COLO668 (cell line): ENCODE measurements around the gene BRICD5.

Source experiments
- DNase-seq: peaks from one replicate; lab custom pipeline; 2025; ENCODE audit not compliant: unreplicated experiment; lab: John Stamatoyannopoulos, UW

BRICD5 gene

DNA sequence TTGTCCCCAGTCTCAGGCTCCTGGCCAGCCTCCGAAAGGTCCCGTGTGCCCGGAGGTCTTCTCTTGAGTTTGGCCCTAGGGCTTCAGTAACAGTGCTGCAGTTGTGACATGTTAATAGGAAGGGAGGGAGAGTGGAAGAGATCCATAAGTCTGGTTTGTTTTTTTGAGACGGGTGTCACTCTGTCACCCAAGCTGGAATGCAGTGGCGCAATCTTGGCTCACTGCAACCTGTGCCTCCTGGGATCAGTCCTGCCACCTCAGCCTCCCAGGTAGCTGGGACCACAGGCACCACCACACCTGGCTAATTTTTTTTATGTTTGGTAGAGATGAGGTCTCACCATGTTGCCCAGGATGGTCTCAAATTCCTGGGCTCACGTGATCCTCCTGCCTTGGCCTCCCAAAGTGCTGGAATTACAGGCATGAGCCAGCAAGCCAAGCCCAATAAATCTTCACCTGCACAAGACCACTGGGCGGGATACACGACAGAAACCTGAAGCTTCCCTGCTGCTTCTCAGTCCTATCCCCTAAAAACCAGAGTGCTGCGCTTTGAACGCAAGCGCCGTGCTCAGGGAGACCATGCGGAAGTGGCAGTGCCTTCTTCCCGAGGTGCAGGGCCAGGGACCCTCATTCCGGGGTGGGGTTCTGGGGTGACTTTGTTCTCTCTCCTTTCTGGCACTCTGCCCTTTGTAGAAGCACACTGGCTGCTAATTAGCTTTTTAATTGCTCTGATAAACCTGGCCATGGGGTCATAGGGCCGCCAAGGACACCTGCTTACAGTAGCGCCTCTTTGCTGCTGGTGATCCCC is 44.2 kb downstream of the BRICD5 start:
- no peak for DNase-seq

DNA sequence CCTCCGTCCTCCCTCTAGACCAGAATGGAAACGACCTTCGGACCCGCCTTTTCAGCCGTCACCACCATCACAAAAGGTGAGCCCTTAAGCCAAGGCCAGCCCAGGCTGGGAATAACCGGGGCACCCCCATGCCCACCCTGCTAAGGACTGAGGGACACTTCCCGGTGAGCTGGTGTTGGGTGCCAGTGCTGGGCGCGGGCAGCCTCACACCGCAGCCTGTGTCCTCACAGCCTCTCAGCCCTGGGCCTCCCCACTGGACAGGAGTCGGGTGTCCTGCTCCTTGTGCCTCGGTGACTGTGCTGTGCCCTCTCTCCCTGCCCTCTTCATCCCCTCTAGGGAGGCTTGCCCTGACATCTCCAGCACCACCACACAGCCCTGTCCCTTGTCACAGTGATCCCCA is 44.8 kb downstream of the BRICD5 start:
- DNase-seq, result no peak

DNA sequence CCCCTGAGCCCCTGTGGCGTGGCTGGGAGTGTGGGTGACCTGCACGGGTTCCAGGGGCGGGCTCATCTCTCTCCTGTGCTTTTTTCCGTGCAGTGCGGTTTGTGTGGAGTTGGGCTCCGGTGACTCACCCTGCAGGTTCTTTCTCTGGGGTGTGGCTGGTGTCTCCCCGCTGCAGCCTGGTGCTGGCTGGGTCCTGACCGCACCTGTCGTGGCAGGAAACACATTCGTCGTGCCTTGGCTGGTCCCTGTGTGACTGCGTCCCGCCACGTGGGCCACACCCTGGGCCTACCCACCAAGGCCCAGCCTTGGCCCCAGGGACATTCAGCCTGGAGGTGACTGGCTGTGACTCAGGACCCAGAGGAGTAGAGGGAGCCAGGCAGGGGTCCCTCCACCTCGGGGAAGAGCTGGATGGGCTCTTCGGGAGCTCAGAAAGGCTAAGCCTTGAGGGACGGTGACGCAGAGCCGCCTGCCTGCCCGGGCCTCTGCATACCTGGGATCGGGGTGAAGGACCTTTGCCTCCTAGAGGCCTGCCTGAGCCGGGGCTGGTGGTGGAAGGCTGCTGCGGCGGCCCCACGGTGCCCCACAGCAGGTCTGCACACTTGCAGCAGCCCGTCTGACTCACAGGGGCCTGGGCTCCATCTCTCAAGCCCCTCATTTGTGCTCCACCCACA is 47.3 kb downstream of the BRICD5 start:
- peak; percentile 88 for DNase-seq

DNA sequence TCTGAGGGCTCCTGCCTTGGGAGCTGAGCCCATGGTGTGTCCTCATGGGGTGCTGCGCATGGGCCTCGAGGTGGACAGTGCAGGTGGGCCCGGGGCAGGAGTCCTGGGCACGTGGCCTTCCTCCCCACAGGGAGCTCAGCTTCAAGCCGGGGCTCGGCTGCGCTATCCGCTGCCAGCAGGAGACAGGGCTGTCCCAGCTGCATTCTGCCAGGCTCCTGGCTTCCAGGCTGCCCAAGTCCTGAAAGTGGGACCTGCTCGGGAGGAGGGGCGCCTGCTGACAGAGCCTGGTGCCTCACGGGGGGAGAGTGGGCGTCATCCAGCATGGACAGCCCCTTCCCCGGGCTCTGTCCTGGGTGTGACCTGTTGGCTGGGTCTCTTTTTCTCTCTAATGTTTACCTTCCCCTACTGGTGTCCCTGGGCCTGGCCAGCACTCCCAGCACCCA is 48.0 kb downstream of the BRICD5 start:
- DNase-seq, result peak; percentile 55

DNA sequence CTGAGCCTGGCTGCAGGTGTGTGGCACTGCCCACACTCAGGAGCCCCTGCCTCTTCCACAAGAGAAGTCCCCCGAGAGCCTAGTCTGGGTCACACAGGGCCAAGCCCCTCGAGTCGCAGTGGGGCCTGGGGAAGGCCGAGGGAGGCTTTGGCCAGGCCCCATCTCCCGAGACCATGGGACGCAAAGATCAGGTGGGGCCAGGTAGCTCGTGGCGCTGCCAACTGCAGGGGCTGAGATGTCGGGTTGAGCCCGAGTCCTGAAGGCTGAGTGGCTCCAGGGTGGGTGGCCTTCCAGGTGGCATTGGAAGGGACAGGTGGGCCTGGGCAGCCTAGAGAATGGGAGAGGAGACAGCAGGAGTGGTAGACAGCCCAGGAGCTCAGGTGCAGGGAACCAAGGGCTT is 48.8 kb downstream of the BRICD5 start:
- no peak for DNase-seq

DNA sequence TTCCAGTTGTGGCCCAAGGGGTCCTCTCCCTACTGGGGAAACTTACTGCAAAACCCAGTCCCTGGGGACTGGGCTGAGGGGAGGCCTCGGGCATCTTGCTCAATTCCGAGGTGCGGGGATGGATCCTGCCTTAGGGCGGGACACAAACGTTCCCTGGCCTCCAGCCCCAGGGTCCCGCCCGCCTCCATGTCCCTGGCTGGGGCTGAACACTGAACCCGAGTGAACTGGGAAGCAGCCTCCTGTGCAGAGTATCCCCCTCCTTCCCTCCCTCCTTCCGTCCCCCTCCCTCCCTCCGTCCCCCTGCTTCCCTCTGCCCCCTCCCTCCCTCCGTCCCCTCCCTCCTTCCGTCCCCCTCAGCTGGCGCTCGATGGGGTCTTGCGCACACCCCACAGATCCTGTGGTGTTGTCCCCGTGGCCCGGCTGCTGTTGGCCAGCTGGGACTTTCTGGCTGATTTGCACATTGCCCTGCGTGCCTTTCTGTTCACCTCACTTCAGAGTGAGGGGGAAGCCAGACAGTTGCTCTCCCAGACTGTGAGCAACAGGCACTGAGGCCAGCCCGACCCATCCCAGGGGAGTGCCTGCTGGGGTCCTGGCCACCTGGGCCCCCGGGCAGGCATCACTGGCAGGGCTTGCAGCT is 49.6 kb downstream of the BRICD5 start:
- DNase-seq, result no peak
